Osteoblast (primary cell): Measurements from ENCODE around the gene GABRB3. TPM values are rescaled to one million over a fixed set of nuclear protein-coding genes. Genes with fewer than 3 reads are reported as not detected.

Experiments
- DNase-seq: peaks from one replicate; pipeline ENCODE4 v3.0.0; 2011; ENCODE audit warnings: low spot score, mixed read lengths; ENCODE audit not compliant: insufficient read length; ENCODE audit errors: missing footprints
- H2AFZ ChIP-seq: 2 replicates; pipeline ENCODE4 v1.6.0; 2011; ENCODE audit warnings: mild to moderate bottlenecking, low read length
- H3K27ac ChIP-seq: 2 replicates; pipeline ENCODE4 v1.5.1; 2011; ENCODE audit warnings: mild to moderate bottlenecking, low read depth, low read length, moderate library complexity
- H3K27me3 ChIP-seq: 2 replicates; pipeline ENCODE4 v1.6.0; 2012; ENCODE audit warnings: mild to moderate bottlenecking, control low read depth, inconsistent platforms, low read length, moderate library complexity; ENCODE audit not compliant: insufficient read depth
- H3K36me3 ChIP-seq: 2 replicates; pipeline ENCODE4 v1.5.1; 2011; ENCODE audit warnings: mild to moderate bottlenecking, low read length, control low read depth, moderate library complexity; ENCODE audit not compliant: insufficient read depth
- H3K4me1 ChIP-seq: 2 replicates; pipeline ENCODE4 v1.5.1; 2011; ENCODE audit warnings: mild to moderate bottlenecking, low read length, control low read depth, moderate library complexity; ENCODE audit not compliant: insufficient read depth
- H3K4me2 ChIP-seq: 2 replicates; pipeline ENCODE4 v1.6.0; 2011; ENCODE audit warnings: mild to moderate bottlenecking, low read length; ENCODE audit not compliant: insufficient read depth
- H3K4me3 ChIP-seq: fragments of 200-600 bp; sonication (generic); 3 replicates; pipeline ENCODE4 v1.5.1; 2012; ENCODE audit warnings: mild to moderate bottlenecking, low read length, inconsistent platforms; ENCODE audit not compliant: insufficient read depth
- H3K79me2 ChIP-seq: 2 replicates; pipeline ENCODE4 v1.6.0; 2012; ENCODE audit warnings: mild to moderate bottlenecking, low read length, control low read depth, inconsistent platforms; ENCODE audit not compliant: insufficient read depth
- H3K9me3 ChIP-seq: 2 replicates; pipeline ENCODE4 v1.5.1; 2011; ENCODE audit warnings: low read depth, low read length, control low read depth
- H4K20me1 ChIP-seq: 2 replicates; pipeline ENCODE4 v1.6.0; 2012; ENCODE audit warnings: mild to moderate bottlenecking, low read length, control low read depth; ENCODE audit not compliant: insufficient read depth
- total RNA-seq: library from RNA; depleted of rRNA; stranded (reverse); fragments of >200 nt; gene quantifications from 2 replicates; pipeline ENCODE4 v1.2.3, GENCODE V29; 2012
- TF ChIP-seq, protein P1 (sequence below): IDR thresholded peaks from 2 replicates; pipeline ENCODE4 v1.5.1; 2011; ENCODE audit warnings: mild to moderate bottlenecking, low read depth, low read length, moderate library complexity; ENCODE audit errors: extremely low read depth

The GABRB3 gene
- total RNA-seq, 1 donor, result under 0.01 TPM

DNA sequence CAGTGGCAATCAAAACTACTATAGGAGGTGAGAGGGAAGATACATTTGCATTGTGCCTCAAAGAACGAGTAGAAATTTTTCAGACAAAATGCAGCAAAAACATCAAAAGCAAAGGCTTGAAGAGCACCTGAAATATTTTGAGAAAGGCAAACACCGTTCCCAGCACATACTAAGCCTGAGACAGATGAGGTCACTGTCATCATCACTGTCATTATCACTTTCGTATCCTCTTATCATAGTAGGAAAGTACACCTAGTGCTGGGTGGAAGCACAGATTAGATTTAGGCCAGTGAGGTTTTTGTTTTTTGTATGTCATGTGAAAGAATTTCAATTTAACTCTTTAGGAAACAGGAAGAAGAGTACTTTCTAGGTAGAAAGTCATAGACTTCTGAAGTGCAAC lies 222.0 kb downstream of the GABRB3 start:
- no peaks in the 10 kb centered on the region for H3K27me3 ChIP-seq
- H3K36me3 ChIP-seq, result no peaks in the 10 kb centered on the region
- H3K4me3 ChIP-seq, result no peak overlapping the region
- H3K4me2 ChIP-seq, result no peak overlapping the region
- no peak overlapping the region for H2AFZ ChIP-seq
- H3K79me2 ChIP-seq, result no peaks in the 10 kb centered on the region
- H3K9me3 ChIP-seq, result peaks cover 8% of the 10 kb centered on the region
- DNase-seq, result no peak
- no peaks in the 10 kb centered on the region for H3K4me1 ChIP-seq
- TF ChIP-seq, protein P1, sequence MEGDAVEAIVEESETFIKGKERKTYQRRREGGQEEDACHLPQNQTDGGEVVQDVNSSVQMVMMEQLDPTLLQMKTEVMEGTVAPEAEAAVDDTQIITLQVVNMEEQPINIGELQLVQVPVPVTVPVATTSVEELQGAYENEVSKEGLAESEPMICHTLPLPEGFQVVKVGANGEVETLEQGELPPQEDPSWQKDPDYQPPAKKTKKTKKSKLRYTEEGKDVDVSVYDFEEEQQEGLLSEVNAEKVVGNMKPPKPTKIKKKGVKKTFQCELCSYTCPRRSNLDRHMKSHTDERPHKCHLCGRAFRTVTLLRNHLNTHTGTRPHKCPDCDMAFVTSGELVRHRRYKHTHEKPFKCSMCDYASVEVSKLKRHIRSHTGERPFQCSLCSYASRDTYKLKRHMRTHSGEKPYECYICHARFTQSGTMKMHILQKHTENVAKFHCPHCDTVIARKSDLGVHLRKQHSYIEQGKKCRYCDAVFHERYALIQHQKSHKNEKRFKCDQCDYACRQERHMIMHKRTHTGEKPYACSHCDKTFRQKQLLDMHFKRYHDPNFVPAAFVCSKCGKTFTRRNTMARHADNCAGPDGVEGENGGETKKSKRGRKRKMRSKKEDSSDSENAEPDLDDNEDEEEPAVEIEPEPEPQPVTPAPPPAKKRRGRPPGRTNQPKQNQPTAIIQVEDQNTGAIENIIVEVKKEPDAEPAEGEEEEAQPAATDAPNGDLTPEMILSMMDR, result no peak
- no peak overlapping the region for H3K27ac ChIP-seq
- no peaks in the 10 kb centered on the region for H4K20me1 ChIP-seq

DNA sequence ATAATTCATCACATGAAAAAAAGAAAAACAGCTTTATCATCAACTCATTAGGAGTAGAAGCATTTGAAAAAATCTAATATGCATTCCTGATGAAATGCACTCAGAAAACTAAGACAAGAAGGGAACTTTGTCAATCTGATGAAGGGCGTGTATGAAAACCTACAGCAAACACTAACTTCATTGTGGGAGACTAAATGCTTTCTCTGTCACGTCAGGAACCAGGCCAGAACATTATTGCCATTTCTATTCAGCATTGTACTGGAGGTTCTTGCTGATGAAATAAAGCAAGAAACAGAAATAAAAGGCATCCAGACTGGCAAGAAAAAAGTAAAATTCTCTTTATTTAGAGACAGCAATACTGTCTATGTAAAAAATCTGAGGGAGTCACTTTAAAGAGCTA lies 235.2 kb downstream of the GABRB3 start:
- Histone ChIP-seq H4K20me1 (no peaks in the 10 kb centered on the region), H3K79me2 (no peaks in the 10 kb centered on the region), H3K27ac (no peak overlapping the region), H3K4me1 (no peaks in the 10 kb centered on the region), H2AFZ (no peak overlapping the region), H3K4me2 (no peak overlapping the region), H3K27me3 (no peaks in the 10 kb centered on the region), H3K4me3 (no peak overlapping the region), H3K36me3 (no peaks in the 10 kb centered on the region), H3K9me3 (peaks cover 3% of the 10 kb centered on the region)
- DNase-seq, result no peak
- TF ChIP-seq, protein P1, result no peak

- Histone ChIP-seq H4K20me1 (no peaks in the 10 kb centered on the region), H3K27ac (no peak overlapping the region), H3K4me2 (no peak overlapping the region), H3K4me1 (no peaks in the 10 kb centered on the region), H3K9me3 (no peaks in the 10 kb centered on the region), H3K27me3 (no peaks in the 10 kb centered on the region), H3K36me3 (no peaks in the 10 kb centered on the region), H2AFZ (no peak overlapping the region), H3K79me2 (no peaks in the 10 kb centered on the region), H3K4me3 (no peak overlapping the region)
- TF ChIP-seq, protein P1, result no peak
- no peak for DNase-seq
These were observed 241.4 kb downstream of the GABRB3 start for GRCh38 chr15:26531489-26531888.

DNA sequence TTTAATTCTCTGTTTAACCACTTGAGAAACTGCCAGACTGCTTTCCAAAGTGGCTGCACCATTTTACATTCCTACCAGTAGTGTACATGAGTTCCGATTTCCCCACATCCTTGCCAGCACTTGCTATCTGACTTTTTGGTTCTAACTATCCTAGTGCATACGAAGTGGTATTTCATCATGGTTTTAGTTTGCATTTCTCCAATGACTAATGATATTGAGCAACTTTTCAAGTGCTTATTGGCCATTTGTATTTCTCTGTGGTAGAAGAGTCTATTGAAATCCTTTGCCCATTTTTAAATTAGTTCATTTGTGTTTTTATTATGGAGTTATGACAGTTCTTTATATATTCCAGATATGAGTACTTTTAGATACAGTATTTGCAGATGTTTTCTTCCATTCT lies 247.8 kb downstream of the GABRB3 start:
- Histone ChIP-seq H2AFZ (no peak overlapping the region), H3K79me2 (no peaks in the 10 kb centered on the region), H3K4me3 (no peak overlapping the region), H3K27me3 (no peaks in the 10 kb centered on the region), H3K4me2 (no peak overlapping the region), H3K36me3 (no peaks in the 10 kb centered on the region), H4K20me1 (no peaks in the 10 kb centered on the region), H3K4me1 (no peaks in the 10 kb centered on the region), H3K9me3 (peaks cover 4% of the 10 kb centered on the region), H3K27ac (no peak overlapping the region)
- DNase-seq, result no peak
- TF ChIP-seq, protein P1, result no peak
